ENCODE measurements around the gene C11orf16.
"Not testable (repeated sequence)": the region's sequence is repeated elsewhere in the genome, so short reads cannot be mapped to it uniquely, and the experiment has no call there.

GRCh38 chr11:8935789-8936188, 3.0 kb upstream of the C11orf16 start:
- not testable (repeated sequence) for TF ChIP-seq CTCF (IDR thresholded peaks at IDR 0.05; ENCODE audit: low read depth, low read length, poor library complexity, severe bottlenecking); EZH2phosphoT487 (IDR thresholded peaks at IDR 0.05; ENCODE audit: borderline replicate concordance, low read length)
